Fibroblast of lung (primary cell): ENCODE measurements around the gene IGFBP2.

Experiments used
- CTCF ChIP-seq, 2 donors: IDR thresholded peaks in 1 of 2; conservative IDR thresholded peaks in 1 of 2; 1 replicate in 1 of 2; 2 replicates in 1 of 2; pipeline ENCODE4 v1.5.1; 2011 to 2012; ENCODE audit warnings: low read length in 2 of 2, control low read depth in 1 of 2, inconsistent platforms in 1 of 2, low read depth in 1 of 2, mild to moderate bottlenecking in 1 of 2
- EZH2 ChIP-seq: IDR thresholded peaks from 2 replicates; pipeline ENCODE4 v1.5.1; 2012; ENCODE audit warnings: low read length, control low read depth, mild to moderate bottlenecking; ENCODE audit errors: missing control alignments

GRCh38 chr2:216661051-216661450 is 27.8 kb downstream of the IGFBP2 start:
- TF ChIP-seq CTCF (conservative IDR thresholded peaks at IDR 0.05 in 1 of 2, IDR thresholded peaks at IDR 0.05 in 1 of 2; ENCODE audit: low read depth in 1 of 2, low read length in 2 of 2) = no peak
- no peak for TF ChIP-seq EZH2
